ENCODE results near the gene TBCCD1.

DNA sequence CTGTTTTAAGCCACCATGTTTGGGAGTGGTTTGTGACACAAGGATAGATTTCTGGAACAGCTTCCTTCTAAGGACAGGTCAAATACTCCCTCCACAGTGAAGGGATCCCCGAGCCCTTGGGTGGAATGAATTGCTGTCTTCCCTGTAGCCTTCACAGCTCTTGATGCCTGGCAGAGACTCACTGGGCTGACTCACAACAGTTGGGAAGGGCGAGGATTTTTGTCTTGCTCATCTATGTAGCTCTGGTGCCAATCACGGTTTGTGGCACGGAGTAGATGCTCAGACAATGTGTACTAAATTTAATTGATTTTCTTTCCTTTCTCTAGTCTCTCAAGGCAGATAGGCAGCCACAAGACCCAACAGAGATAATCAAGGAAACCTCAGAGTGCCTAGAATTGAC lies 49.9 kb downstream of the TBCCD1 start:
- no peak for TF ChIP-seq POLR2A (IDR thresholded peaks at IDR 0.05; ENCODE audit: low read depth, low read length)
- TF ChIP-seq, protein P1, sequence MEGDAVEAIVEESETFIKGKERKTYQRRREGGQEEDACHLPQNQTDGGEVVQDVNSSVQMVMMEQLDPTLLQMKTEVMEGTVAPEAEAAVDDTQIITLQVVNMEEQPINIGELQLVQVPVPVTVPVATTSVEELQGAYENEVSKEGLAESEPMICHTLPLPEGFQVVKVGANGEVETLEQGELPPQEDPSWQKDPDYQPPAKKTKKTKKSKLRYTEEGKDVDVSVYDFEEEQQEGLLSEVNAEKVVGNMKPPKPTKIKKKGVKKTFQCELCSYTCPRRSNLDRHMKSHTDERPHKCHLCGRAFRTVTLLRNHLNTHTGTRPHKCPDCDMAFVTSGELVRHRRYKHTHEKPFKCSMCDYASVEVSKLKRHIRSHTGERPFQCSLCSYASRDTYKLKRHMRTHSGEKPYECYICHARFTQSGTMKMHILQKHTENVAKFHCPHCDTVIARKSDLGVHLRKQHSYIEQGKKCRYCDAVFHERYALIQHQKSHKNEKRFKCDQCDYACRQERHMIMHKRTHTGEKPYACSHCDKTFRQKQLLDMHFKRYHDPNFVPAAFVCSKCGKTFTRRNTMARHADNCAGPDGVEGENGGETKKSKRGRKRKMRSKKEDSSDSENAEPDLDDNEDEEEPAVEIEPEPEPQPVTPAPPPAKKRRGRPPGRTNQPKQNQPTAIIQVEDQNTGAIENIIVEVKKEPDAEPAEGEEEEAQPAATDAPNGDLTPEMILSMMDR (conservative IDR thresholded peaks at IDR 0.05; ENCODE audit: low read depth, low read length): no peak

All from IMR-90 (cell line).